GM20431 (cell line): ENCODE results near the gene RMND1.
"Not testable (repeated sequence)": the region's sequence is repeated elsewhere in the genome, so short reads cannot be mapped to it uniquely, and the experiment has no call there.

Source experiments
- in situ Hi-C: fragments of 300-500 bp; cut with MseI, MboI; formaldehyde crosslinking; loops from one replicate; pipeline ENCODE4 v1.15.0; 2020; ENCODE audit warnings: low sequenced_read_pairs; ENCODE audit not compliant: unreplicated experiment

RMND1 gene

DNA sequence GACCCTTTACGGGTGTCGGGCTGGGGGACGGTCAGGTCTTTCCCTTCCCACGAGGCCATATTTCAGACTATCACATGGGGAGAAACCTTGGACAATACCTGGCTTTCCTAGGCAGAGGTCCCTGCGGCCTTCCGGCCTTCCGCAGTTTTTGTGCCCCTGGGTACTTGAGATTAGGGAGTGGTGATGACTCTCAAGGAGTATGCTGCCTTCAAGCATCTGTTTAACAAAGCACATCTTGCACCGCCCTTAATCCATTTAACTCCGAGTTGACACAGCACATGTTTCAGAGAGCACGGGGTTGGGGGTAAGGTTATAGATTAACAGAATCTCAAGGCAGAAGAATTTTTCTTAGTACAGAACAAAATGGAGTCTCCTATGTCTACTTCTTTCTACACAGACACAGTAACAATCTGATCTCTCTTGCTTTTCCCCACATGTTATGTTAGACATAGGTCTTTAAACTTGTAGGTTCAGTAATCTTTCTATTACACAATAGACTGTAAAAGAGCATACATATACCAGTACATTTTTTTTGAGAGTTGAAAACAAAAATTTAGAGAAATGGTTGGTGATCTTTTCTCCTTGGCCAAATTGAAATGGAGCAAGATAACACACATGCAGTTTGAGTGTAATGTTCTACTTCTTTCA lies 3.9 kb upstream of the RMND1 start:
- in situ Hi-C loops = not testable (repeated sequence)

DNA sequence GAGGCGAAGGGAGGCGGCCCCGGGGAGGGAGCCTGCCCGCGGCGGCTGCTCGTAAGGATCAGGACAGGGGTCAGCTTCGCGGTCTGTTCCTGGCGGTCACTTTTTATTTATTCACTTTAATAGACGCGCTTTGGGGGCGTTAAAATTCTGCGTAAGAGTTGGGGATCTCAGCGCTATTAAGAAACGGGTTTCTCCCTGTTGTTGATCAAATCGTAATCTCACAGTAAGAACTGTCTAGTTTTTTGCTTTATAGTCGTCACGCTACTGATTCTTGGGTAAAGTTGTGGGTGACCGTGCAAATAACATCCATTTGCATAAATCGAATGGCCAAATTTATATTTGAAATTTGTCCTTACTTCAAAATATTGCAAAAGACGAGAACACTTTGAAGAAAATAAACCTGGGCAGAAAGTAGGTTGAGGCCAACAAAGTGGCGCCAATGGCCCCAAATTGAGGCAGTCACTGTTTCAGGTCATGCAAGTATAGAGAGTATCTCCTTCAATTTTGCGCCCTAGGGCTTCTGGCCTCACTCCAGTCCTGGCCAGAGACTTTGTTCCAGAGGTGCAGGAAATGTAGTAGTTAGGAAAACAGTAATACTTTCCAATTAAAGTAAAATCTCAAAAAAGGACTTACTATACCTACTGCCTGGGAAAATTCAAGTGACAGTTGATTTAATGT lies 963 bp upstream of the RMND1 start:
- in situ Hi-C loops = no loop called here

DNA sequence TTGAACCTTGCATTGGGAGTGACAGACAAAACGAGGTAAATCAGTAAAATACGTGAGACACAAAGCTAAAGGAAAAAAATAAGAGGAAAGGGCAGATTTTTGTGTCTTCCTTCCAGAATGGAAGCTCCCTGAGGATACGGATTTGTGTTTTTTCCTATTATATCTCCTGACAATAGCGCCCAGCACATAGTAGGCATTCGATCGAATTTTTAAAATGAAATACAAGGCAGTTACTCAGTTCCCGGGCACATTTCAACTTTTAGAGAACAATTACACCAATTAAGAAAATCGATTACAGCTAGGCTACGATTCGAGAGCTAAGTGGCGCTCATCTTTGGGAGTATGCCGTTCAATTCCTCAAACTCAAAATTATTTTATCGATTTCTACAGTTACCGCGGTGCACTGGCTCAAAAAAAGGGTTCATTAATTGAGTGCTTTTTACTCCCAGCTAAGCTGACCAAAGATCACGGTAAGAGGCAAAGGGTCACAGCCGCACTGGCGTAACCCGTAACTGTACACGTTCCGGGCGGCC lies 443 bp downstream of the RMND1 start:
- in situ Hi-C loops = no loop called here

DNA sequence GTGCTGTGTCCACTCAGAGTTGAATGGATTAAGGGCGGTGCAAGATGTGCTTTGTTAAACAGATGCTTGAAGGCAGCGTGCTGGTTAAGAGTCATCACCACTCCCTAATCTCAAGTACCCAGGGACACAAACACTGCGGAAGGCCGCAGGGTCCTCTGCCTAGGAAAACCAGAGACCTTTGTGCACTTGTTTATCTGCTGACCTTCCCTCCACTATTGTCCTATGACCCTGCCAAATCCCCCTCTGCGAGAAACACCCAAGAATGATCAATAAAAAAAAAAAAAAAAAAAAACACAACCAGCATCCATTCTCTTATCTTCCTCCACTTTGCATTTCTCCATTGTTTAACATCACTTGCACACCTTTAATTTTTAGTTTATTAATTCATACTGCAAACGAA lies 998 bp downstream of the RMND1 start:
- in situ Hi-C loops = not testable (repeated sequence)

DNA sequence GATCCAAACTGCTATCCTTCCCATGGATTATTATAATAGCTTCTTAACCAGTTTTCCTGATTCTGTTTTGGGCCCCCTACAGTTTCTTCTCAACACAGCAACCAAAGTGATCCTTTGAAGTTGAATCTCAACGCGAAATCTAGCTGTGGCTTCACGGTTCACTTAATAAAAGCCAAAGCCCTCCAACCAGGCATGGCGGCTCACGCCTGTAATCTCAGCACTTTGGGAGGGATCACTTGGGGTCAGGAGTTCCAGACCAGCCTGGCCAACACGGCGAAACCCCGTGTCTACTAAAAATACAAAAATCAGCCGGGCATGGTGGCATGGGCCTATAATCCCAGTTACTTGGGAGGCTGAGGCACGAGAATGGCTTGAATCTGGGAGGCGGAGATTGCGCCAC lies 3.3 kb downstream of the RMND1 start:
- in situ Hi-C loops = no loop called here

DNA sequence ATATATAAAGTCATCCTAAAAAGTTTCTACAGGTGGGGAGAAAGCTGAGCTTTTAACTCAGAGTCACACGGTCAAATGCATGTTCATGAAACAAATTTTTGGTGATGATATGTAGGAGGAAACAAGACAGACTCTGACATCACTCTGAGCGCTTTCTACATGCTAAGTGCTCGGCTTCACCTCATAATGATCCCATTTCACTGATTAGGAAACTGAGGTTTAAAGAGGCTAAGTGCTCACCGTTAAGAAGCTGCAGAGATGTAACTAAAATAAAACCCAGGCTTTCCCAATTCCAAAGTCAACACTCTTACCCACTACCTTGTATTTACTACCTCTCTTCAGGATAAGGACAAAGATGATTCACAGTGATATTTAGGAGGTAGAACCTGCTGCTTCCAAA lies 4.7 kb downstream of the RMND1 start:
- in situ Hi-C loops = no loop called here

DNA sequence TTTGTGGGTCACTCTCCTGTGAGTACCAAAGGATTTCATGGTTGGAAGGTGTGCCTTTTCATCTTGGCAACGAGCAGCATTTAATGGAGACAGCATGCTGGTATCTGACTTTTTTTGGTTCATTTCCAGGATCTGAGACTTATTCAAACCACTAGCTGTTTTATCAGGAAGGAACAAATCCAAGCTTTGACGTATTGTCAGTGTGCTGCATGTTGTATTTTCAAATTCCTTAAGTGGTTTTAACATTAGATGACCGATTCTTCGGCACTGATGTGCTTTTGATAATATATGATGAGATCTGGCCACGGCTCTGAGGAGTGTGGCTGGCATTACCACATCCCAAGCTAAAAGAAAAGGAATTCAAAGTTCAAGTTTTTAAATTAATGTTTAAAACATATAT lies 6.4 kb downstream of the RMND1 start:
- in situ Hi-C loops = no loop called here

DNA sequence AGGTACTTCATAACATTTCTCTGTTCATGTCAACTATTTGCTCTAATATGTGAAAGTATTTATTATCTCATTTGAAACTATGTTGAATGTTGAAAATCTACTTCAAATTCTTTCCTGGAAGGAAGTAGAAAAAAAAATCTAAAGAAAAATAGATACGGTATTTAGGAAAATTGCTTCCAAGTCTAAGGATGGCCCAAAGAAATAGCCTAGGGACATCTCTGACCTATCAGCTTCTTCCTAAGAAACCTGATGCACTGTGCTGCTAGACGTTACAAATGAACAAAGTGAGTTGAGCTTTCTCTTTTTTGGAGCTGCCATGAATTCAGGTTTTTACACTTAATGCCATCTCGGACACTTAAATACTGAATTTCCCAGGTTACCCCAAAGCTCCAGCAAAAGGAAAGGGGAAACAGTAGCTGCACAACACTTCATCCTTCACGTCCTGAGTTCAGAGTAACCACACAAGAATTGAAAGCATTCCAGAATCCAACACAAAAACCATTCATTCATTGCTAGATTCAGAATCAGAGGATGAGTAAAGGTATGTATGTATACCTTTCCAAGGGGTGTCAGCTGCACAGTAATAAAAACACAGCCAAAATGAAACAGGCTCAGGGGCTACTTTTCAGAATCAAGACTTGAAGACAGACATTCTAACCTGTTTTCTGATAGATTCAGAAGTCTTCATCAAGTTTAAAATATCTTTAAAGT lies 7.9 kb downstream of the RMND1 start:
- in situ Hi-C loops = no loop called here

DNA sequence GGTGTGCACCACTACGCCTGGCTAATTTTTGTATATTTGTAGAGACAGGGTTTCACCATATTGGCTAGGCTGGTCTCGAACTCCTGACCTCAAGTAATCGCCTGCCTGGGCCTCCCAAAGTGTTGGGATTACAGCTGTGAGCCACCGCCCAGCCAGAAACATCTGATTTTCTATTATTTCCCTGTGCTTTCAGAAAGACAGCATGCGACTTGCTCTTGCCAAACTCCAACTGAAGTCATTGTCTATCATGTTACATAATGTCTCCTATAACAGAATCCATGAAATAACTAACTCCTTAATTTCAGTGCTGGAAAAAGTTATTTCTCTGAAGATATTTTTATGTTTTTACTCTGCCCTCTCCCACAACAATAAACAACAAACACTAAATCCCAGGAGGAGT lies 8.5 kb downstream of the RMND1 start:
- in situ Hi-C loops = no loop called here

DNA sequence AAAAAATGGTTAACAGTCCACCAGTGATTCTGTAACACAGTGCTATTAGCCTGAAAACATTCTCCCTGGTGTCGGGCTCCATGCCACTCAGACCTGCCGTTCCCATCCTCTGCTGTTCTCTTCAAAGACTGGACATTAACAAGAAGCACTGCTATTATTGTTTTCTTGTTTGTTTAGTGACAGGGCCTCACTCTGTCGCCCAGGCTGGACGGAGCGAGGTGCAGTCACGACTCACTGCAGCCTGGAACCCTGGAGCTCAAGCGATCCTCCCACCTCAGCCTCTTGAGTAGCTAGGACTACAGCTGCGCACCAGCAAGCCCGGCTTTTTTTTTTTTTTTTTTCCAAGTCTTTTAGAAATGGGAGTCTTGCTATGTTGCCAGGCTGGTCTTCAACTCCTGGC lies 9.6 kb downstream of the RMND1 start:
- in situ Hi-C loops = no loop called here

DNA sequence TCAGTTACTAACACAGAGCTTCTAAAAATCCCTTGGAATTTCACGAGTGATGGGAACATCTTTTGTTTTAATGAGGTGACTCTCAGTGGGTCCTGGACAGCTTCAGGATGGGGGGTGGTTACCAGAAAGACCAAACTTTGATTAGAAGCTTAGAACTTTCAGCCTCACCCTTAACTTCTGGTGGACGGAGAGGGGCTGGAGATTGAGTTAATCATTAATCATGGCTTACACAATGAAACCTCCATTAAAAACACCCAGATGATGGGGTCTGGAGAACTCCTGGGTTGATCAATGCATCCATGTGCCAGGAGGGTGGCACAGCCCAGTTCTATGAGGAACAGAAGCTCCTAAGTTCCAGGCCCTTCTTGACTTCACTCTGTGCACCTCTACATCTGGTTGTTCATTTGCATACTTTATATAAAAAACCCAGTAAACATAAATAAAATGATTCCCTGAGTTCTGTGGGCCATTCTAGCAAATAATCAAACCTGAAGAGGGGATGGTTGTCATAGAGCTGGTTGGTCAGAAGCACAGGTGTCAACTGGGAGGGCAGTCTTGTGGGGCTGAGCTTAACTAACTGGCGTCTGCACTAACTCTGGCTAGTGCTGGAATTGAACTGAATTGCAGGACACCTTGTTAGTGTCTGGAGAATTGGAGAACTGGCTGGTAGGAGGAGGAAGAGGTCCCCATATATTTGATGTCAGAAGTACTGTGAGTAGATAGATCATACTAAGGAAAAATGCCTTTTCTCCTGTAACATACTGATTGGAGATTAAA lies 10.3 kb downstream of the RMND1 start:
- in situ Hi-C loops = no loop called here

DNA sequence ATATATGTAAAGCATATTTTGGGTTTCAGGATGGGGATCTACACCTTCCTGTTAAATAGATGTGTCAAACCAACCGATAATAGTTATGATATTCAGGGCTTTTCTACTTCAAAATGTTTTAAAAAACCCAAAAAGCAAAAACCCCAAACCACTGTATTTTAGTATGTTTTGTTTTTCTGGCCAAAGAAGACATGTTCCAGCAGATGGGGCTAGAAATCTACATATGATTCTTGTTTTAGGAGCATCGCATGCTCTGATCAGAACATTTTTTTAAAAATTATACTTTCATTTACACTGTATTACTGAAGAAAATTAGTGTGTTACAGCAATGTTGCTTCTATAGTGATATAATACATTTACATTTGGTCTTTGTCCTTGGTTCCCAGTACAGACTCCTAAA lies 11.0 kb downstream of the RMND1 start:
- in situ Hi-C loops = no loop called here

DNA sequence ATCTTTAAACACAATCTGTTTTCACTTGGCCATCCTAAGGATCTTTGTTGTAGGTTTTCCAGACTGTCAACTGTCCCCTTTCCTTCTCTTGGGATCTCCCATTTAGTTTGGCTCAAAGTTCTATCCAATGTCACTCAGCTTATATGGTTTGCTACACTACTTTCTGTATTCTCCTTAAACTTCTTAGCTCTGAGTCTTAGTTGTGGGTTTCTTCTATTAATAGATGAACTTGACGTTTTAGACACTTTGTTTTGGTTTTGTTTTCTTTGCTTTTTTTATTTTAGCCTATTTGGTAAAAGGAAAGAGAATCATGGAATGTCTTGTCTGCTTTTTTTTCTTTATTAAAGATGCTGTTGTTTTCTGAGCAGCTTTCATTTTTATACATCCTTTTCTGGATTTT lies 11.4 kb downstream of the RMND1 start:
- in situ Hi-C loops = no loop called here

DNA sequence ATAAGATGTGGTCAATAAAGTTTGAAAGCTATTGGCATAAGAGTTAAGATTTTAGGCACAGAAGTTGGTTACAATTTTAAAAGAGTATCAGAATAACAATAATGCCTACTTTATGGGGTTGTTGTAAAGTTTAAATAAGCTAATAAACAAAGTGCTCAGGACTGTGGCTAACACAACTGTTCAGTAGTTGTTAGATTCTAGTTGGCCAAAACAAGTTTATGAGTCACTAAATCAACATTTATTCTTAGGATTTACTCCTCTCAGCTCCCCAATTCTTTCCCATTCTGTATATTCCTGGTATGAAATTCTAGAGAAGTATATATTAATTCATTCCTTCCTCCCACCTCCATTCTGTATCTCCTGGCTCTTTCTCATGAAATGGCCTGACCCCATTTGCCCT lies 14.5 kb downstream of the RMND1 start:
- in situ Hi-C loops = no loop called here

DNA sequence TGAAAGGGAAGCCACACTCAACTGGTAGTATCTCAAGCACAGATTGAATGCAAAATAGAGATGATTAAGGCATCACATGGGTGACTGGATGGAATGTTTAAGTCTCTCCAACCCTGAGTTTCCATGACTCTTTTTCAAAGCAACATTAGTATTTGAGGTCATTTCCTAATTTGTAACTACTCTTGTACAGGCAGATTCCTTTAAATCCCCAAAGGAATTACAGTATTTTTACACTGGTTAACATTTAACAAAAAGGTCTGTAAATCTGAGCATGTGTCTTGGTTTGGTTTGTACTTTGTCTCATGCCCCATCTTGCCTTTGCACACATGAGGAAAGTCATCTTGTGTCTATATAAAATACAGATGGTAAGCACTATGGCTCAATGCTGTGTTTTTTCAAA lies 15.1 kb downstream of the RMND1 start:
- in situ Hi-C loops = no loop called here

DNA sequence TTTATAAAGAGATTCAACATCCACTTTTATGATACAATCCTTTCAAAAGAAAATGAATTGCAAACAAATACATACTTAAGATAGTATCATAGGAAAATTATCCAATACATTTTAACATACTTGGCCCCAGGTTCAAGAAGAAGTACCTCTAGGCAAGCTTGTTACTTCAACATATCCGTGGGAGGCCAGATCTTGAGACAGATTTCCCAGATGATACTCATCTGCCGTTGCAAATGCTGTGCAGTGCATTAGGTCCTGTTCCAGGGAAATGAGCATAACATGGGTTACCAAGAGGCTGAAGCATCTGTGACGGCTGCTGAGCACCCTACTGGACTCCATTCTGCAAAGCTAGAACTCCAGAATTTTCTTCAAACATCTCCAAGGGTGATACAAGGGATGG lies 15.6 kb downstream of the RMND1 start:
- in situ Hi-C loops = no loop called here

DNA sequence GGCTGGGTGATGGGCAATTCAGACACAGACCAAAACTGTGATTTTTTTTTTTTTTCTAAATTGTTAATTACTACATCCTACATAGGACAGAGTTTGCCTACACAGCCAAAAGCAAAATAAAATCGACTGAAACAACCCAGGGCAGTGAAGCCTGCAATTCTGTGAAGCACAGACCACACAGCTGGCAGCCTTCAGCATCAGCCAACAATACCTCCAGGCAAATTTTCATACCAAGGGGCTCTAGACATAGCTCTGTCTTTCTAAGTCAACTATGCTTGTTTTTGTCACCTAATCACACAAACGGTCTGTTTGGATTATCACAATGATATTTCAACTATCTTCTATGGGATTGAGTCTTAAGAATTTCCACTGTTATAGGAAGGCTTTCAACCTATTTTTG lies 17.6 kb downstream of the RMND1 start:
- in situ Hi-C loops = no loop called here

DNA sequence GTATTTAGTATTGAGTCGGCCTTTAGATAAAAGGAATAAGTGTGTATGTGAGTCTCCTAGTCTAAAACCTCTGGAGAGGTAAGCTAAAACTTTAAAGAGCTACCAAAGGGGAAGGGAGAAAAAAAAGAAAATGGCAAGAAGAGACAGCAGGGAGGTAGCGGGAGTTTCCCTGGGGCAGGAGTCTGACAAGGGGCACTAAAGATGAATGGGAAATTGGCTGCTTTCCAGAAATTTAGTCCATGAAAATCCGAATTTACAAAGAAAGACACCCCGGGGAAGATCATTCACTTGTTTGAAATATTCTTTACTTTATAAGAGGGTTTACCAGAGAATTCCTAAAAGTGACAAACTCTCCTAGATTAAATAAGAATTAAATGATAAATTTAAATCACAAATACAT lies 19.3 kb downstream of the RMND1 start:
- in situ Hi-C loops = no loop called here

DNA sequence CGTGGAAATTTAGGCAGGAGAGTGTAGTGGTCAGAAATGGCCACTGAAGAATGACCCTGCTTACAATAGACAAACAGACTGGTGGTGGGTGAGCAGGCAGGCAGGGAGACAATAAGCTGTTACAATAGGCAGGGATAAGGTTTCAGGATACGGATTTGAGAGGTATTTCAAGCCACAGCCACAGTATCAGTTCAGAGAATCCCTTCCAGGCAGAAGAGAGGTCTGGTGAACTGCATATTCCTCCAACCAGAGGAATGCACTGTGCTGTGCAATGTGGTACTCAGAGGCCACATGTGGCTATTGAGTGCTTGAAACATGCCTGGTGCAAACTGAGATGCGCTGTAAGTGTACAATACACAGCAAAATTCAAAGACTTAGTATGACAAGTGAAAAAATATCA lies 20.6 kb downstream of the RMND1 start:
- in situ Hi-C loops = no loop called here

DNA sequence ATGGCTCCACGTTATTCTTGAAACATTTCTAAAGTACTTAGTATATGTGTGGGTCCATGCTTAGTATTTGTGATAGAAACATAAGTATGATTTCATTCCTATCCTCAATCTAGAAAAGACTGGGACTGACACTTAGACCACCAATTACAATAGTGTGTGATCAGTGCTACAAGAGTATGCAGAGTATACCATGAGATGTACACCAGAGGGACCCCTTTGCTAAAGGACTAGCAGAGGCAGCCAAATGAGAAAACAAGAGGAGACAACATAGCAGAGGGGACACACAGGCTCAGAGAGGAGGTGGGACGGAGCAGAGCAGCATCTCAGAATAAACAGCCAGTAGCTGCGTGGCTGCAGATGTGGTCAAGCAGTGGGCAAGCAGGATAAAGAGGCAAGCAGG lies 21.0 kb downstream of the RMND1 start:
- in situ Hi-C loops = no loop called here
